ENCODE measurements around the gene MFGE8.

Gene MFGE8

DNA sequence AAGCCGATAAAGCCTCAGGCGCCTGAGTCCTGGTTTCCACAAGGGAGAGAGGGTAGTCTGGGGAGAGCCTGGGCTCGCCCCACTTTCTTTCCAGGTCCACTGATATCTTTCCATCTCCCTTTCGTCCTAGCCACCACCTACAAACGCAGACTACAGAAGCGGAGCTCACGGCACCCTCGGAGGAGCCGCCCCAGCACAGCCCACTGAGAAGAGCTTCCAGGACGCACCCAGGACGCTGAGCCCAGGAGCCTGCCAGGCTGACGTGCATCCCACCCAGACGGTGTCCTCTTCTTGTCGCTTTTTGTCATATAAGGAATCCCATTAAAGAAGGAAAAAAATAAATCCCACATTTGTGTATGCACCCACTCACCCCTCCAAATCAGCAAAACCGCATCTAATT, 38.9 kb downstream of the MFGE8 start:
- no peak for DNase-seq (ENCODE audit: low read depth)

DNA sequence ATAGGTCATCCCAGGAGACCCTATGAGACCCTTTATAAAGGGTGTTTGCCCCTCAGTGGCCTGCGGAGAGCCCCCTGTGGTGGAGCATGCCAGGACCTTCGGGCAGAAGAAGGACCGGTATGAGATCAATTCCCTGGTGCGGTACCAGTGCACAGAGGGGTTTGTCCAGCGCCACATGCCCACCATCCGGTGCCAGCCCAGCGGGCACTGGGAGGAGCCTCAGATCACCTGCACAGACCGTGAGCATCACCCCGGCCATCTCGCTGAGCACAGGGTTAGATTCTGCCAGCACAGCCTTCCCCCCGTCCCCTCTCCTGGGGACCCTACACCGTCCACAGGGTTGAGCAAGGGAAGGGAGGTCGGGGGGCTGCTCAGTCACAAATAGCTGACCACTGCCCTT, 39.4 kb downstream of the MFGE8 start:
- DNase-seq (ENCODE audit: low read depth), result no peak

DNA sequence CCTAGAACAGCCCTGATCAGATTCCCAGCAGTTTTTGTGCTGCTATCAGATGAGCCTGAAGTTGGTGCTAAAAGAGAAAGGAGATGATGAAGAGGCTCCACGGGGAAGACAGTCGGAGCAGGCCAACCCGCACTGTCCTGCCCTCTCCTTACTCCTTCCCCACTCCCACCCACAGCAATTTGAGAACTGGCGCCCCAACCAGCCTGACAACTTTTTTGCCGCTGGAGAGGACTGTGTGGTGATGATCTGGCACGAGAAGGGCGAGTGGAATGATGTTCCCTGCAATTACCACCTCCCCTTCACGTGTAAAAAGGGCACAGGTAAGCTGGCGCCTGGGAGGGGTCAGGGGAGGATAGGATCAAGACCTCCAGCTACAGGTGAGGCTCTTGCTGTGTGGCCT, 40.5 kb downstream of the MFGE8 start:
- DNase-seq (ENCODE audit: low read depth), result no peak

DNA sequence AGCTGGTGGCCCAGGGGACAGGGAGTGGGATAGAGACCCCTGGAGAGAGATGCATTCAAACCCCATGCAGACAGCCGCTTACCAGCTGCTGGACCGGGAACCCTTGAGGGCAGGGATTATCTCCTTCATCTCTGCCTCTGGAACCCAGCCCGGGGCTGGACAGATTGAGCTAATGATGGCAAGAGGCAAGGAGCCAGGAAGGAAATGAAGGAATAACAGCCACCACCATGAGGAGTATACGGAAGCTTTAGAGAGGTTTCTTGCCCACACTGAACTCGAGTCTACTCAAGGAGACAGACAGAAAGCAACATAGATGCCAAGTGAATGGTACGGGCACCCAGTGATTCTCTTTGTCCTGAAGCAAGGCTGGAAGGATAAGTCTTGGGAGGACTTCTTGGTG, 41.1 kb downstream of the MFGE8 start:
- no peak for DNase-seq (ENCODE audit: low read depth)

DNA sequence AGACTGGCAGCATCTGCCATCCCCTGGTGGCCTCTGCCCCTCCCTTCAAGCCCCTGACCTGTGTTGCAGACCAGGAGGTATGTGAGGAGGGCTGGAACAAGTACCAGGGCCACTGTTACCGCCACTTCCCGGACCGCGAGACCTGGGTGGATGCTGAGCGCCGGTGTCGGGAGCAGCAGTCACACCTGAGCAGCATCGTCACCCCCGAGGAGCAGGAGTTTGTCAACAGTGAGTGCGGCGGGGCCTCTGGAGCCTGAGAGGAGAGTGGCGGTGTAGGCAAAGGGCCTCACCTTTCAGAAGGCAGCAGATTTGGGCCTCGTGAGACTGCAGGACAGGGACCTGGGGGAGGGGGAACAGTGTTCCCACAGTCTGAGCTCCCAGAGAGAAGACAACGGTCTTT, 41.9 kb downstream of the MFGE8 start:
- no peak for DNase-seq (ENCODE audit: low read depth)

DNA sequence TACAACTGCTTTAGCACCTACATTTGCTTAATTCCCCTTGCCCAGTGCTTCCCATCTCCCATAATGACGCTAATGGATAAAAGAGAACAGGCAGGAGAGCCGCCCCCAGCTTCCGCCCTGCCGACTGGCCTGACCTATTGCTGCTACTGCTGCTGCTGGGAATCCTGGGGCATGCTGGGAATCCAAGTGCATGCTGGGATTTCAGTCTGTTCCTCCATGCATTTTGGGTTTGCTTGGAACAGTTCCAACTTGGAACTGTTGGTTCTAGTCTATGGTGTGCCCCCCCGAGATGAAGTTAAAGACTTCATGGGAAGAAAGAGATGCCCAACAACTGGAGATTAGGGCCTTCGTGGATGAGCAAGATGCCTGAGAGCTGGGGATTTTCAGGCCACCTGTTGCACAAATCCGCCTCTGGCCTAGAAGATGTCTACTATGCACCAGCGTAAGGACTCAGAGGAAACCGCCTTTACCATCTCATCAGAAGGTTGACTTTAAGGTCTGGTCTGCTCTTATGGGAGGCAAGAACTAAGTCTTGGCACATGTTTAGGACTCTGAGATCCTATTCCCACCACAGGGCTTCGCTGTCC, 46.8 kb downstream of the MFGE8 start:
- DNase-seq (ENCODE audit: low read depth), result no peak

GRCh38 chr15:88865498-88866099, 47.6 kb downstream of the MFGE8 start:
- no peak for DNase-seq (ENCODE audit: low read depth)

DNA sequence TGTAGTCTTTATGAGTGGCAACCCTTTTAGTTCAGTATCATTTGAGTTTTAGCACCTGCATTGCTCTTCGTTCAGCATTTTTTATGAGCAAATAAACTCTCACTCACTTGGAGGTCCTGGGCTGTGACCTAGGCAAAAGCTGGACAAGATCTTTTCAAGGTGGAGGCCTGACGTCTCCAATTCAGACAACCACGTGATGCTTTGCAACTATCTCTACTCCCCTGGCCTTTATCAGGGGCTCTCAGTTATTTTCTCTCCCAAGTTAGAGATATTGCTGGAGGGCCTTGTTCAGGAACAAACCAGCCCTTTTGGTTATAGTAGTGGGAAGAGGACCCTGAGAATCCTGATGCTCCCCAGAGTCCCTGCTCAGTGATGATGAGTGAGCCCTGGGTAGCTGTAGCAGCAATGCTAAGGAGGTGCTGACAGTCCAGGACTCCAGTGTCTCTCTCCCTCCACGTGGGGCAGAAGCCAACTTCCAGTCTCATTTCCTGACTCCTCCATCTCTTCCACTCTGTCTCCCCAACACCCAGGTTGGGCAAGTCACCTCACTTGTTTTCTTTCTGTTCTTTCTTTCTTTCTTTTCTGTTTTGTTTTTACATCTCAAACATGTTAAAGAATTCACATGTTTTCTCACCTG, 48.2 kb downstream of the MFGE8 start:
- DNase-seq (ENCODE audit: low read depth), result no peak

DNA sequence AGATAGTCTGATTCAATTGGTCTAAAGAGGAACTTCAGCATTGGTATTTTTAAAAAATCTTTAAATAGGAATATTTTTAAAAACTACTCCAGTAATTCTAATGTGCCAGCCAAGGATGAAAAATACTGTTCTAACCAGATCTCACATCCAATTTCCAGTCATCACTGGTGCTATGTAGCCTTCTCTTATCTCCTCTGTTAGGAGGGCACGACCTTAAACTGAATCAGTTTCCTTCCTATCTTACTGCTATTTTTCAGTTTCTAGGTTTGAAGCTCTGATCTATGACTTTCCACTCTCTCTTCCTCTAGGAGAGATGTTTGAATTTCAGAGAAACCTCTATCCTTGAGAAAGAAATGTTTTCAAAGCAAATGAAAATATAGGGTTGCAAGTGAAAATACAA, 49.8 kb downstream of the MFGE8 start:
- DNase-seq (ENCODE audit: low read depth), result no peak

DNA sequence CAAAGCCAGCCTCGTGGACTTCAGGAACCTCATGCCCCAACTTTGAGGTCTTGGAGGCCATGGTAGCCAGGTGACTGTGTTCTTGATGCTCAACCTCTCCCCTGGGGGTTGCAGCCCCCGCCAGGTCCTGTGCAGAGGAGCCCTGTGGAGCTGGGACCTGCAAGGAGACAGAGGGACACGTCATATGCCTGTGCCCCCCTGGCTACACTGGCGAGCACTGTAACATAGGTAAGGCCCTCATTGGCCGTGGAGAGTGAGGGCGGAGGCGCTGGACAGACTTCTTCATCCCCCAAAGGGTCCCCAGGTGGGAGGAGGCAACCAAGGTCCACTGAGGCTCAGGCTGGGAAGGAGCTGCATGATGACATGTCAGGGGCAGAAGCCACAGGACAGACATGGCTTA, 53.0 kb downstream of the MFGE8 start:
- no peak for DNase-seq (ENCODE audit: low read depth)

GRCh38 chr15:88859550-88859949, 53.6 kb downstream of the MFGE8 start:
- DNase-seq (ENCODE audit: low read depth), result no peak

GRCh38 chr15:88858934-88859333, 54.2 kb downstream of the MFGE8 start:
- no peak for DNase-seq (ENCODE audit: low read depth)

- DNase-seq (ENCODE audit: low read depth), result no peak
Measured at GRCh38 chr15:88852476-88852875, 60.7 kb downstream of the MFGE8 start.

- no peak for DNase-seq (ENCODE audit: low read depth)
Measured at GRCh38 chr15:88849376-88850072, 63.7 kb downstream of the MFGE8 start.
